Fibroblast of mammary gland (primary cell): ENCODE measurements around the gene KLHL29.

ENCODE experiments used
- DNase-seq: peaks from one replicate; pipeline ENCODE4 v3.0.0-alpha.2; 2010; ENCODE audit warnings: low read depth
- H3K4me3 ChIP-seq: 2 replicates; pipeline ENCODE4 v1.5.1; 2011; ENCODE audit warnings: low read depth, mild to moderate bottlenecking, low read length, moderate library complexity; ENCODE audit not compliant: control insufficient read depth
- TF ChIP-seq, protein P1 (sequence below): conservative IDR thresholded peaks from 2 replicates; pipeline ENCODE4 v1.5.1; 2011; ENCODE audit warnings: low read depth, low read length, inconsistent platforms; ENCODE audit not compliant: control insufficient read depth, insufficient read depth

The KLHL29 gene

GRCh38 chr2:23532391-23533337, 147.7 kb downstream of the KLHL29 start:
- DNase-seq = no peak
- TF ChIP-seq, protein P1, sequence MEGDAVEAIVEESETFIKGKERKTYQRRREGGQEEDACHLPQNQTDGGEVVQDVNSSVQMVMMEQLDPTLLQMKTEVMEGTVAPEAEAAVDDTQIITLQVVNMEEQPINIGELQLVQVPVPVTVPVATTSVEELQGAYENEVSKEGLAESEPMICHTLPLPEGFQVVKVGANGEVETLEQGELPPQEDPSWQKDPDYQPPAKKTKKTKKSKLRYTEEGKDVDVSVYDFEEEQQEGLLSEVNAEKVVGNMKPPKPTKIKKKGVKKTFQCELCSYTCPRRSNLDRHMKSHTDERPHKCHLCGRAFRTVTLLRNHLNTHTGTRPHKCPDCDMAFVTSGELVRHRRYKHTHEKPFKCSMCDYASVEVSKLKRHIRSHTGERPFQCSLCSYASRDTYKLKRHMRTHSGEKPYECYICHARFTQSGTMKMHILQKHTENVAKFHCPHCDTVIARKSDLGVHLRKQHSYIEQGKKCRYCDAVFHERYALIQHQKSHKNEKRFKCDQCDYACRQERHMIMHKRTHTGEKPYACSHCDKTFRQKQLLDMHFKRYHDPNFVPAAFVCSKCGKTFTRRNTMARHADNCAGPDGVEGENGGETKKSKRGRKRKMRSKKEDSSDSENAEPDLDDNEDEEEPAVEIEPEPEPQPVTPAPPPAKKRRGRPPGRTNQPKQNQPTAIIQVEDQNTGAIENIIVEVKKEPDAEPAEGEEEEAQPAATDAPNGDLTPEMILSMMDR = no peak
- H3K4me3 ChIP-seq = no peak overlapping the region

DNA sequence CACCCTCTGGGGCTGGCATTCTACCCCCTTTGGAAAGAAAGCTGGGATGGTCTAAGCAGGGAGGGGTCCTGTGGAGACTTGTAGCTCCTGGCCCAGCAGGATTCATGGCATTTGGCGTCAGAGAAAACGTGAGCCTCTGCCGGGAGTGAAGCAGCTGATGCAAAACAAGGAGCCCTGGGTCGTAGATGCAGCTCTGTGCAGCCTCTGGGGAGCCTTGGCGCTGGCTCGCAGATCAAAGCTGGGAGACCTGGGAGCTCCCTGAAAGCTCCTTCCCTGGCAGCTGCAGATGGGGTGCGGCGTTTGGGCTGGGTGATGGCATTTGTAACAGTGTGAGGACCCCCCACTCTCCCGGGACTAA, 148.3 kb downstream of the KLHL29 start:
- H3K4me3 ChIP-seq = no peak overlapping the region
- TF ChIP-seq, protein P1 = no peak
- DNase-seq = no peak

- TF ChIP-seq, protein P1 = no peak
- H3K4me3 ChIP-seq = no peak overlapping the region
- DNase-seq = no peak
Observed at GRCh38 chr2:23534771-23535170, 149.8 kb downstream of the KLHL29 start.

GRCh38 chr2:23536326-23536725, 151.3 kb downstream of the KLHL29 start:
- TF ChIP-seq, protein P1 = no peak
- DNase-seq = no peak
- H3K4me3 ChIP-seq = no peak overlapping the region

DNA sequence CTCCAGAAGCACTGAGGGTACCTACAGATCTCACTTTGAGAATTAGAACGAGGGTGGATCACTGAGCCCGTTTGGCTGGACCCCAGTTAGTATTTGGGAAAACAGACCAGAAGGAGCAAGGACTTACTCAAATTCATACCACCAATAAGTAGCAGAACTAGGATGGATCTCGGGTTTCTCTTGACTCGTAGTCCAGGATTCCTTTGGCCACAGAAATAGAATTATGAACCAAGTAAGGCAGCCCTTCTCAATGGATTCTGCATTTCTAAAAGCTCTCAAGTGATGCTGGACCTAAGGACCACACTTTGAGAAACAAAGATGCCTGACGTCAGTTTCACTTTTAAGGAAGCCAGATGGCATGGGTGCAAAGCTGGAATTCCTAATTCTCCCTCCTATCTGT, 153.0 kb downstream of the KLHL29 start:
- TF ChIP-seq, protein P1 = no peak
- H3K4me3 ChIP-seq = no peak overlapping the region
- peak; percentile 15 for DNase-seq

DNA sequence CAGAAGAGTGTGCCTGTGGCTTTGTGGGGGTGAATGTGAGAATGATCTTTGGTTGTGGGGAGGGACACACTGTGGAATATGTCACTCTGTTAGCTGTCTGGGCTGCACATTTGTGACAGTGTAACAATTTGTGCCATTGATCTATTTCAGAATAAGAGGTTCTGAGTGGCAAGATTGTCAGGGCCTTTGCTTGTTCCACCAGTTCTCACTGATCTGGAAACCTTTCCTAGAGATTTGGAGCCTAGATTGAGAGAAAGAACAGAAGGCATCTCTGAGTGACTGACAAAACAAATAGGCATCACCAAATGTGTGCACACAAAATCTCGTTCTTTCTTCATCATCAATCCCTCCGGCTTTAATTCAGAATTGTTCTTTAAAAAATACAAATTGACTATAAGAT, 153.6 kb downstream of the KLHL29 start:
- TF ChIP-seq, protein P1 = no peak
- no peak overlapping the region for H3K4me3 ChIP-seq
- DNase-seq = no peak
